Glutamatergic neuron (in vitro differentiated cells): ENCODE measurements around the gene POU2F1. TPM values are rescaled to one million over a fixed set of nuclear protein-coding genes. Genes with fewer than 3 reads are reported as not detected.
A peak's percentile ranks its signal among the peaks of the same experiment; 100 is the strongest.
"Not testable (repeated sequence)": the region's sequence is repeated elsewhere in the genome, so short reads cannot be mapped to it uniquely, and the experiment has no call there.

Experiments
- DNase-seq: peaks from one replicate; pipeline ENCODE4 v3.0.0; 2022
- H3K27ac Mint-ChIP-seq: one replicate; pipeline ENCODE4 v1.8.0; 2020; ENCODE audit warnings: mild to moderate bottlenecking, mixed read lengths, inconsistent platforms; ENCODE audit not compliant: unreplicated experiment
- H3K27me3 Mint-ChIP-seq: one replicate; pipeline ENCODE4 v1.8.0; 2020; ENCODE audit warnings: mild to moderate bottlenecking, moderate library complexity, mixed read lengths, inconsistent platforms; ENCODE audit not compliant: unreplicated experiment
- H3K36me3 Mint-ChIP-seq: one replicate; pipeline ENCODE4 v1.8.0; 2020; ENCODE audit warnings: mild to moderate bottlenecking, mixed read lengths, inconsistent platforms; ENCODE audit not compliant: unreplicated experiment
- H3K4me1 Mint-ChIP-seq: one replicate; pipeline ENCODE4 v1.8.0; 2020; ENCODE audit warnings: mild to moderate bottlenecking, low read depth, mixed read lengths, inconsistent platforms; ENCODE audit not compliant: unreplicated experiment
- H3K4me3 Mint-ChIP-seq: one replicate; pipeline ENCODE4 v1.8.0; 2020; ENCODE audit warnings: mild to moderate bottlenecking, mixed read lengths, inconsistent platforms; ENCODE audit not compliant: unreplicated experiment
- H3K9me3 Mint-ChIP-seq: one replicate; pipeline ENCODE4 v1.8.0; 2020; ENCODE audit warnings: mild to moderate bottlenecking, moderate library complexity, mixed read lengths, inconsistent platforms; ENCODE audit not compliant: unreplicated experiment
- CTCF ChIP-seq: fragments of 200-600 bp; sonication (generic); IDR thresholded peaks from one replicate; pipeline ENCODE4 v1.5.0; 2021; ENCODE audit not compliant: partially characterized antibody, unreplicated experiment
- total RNA-seq: library from RNA; stranded (reverse); fragmentation: NEBNext Ultra II Directional; extraction: Animal tissue kit (Norgen Biotek cat#: 25700); gene quantifications from one replicate; pipeline ENCODE4 v1.2.1, GENCODE V29; 2021; ENCODE audit not compliant: unreplicated experiment

POU2F1 gene
- total RNA-seq, 1 donor from 2014 or later, result 37.7 TPM

DNA sequence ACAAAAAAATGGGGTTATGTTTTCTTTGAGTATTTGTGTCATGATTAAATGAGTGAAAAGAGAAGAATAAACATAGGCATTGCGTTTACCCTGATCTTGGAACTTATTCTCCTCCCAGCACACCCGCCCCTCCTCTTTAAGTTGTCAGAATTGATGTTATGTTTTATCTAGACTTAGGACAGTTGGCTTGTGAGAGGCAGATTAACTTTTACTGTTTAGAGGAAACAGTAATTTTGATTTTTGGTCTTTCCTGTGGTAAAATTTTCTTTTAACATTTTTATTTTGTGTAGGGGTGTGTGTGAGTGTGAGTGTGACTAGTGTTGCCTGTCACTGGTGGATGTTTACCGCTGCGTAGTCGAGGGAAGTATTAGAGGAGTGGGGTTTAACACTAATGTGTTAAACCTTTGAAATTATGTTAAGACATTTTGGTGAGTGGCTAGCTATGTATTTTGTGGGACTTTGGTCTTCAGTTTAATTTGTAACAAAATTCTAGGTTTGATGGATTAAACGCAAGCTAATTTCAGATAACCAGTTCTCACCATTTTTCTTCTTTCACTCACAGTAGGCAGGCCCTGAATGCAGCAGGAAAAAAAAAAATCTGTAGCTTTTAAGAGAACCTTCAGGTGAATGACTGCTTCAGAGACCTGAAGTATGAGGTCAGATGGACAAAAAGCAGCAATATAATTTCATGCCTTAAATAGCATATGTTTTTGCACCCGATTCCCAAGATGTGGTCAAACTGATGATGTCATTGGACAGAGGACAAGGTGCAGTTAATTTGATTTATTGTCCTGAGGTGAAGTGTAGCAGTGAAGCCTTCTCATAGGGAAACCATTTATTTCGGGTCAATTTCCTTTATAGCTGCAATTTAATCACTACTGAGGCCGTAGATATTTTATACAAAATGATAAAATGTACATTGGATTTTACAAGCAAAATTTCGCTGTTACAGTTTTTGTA, 2.7 kb downstream of the POU2F1 start:
- Mint-ChIP-seq H3K27me3 (peaks cover 15% of the 10 kb centered on the region), H3K27ac (peak overlapping the region; percentile 96), H3K4me3 (peak overlapping the region; percentile 91), H3K36me3 (no peaks in the 10 kb centered on the region), H3K4me1 (peaks cover 21% of the 10 kb centered on the region), H3K9me3 (peaks cover 12% of the 10 kb centered on the region)
- no peak for TF ChIP-seq CTCF
- DNase-seq, result no peak

DNA sequence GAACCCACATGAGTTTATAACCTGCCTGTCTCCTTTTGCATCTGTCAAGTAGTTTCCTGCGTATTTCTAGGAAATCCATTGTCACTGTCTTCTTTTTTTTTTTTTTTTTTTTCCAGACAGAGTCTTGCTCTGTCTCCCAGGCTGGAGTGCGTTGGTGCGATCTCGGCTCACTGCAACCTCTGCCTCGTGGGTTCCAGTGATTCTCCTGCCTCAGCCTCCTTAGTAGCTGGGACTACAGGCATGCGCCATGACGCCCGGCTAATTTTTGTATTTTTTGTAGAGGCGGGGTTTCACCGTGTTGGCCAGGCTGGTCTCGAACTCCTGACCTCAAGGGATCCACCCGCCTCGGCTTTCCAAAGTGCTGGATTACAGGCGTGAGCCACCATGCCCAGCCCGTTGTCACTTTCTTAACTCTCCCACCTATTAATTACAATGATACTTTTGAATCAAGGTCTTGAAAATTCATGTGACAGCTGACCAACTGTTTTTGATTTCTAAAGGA, 4.1 kb downstream of the POU2F1 start:
- Mint-ChIP-seq H3K27me3 (peaks cover 12% of the 10 kb centered on the region), H3K4me1 (peaks cover 16% of the 10 kb centered on the region)
- not testable (repeated sequence) for H3K9me3 Mint-ChIP-seq, H3K27ac Mint-ChIP-seq, DNase-seq, H3K4me3 Mint-ChIP-seq, H3K36me3 Mint-ChIP-seq

GRCh38 chr1:167225920-167226319, 5.2 kb downstream of the POU2F1 start:
- no peaks in the 10 kb centered on the region for H3K36me3 Mint-ChIP-seq
- peaks cover 16% of the 10 kb centered on the region for H3K4me1 Mint-ChIP-seq
- no peak for DNase-seq
- H3K27ac Mint-ChIP-seq, result no peak overlapping the region
- H3K27me3 Mint-ChIP-seq, result peaks cover 8% of the 10 kb centered on the region
- peaks cover 5% of the 10 kb centered on the region for H3K9me3 Mint-ChIP-seq
- no peak for TF ChIP-seq CTCF
- no peak overlapping the region for H3K4me3 Mint-ChIP-seq

- no peaks in the 10 kb centered on the region for H3K27me3 Mint-ChIP-seq
- H3K4me1 Mint-ChIP-seq, result peaks cover 22% of the 10 kb centered on the region
- H3K9me3 Mint-ChIP-seq, result peaks cover 2% of the 10 kb centered on the region
- no peak for DNase-seq
- H3K36me3 Mint-ChIP-seq, result no peaks in the 10 kb centered on the region
- H3K4me3 Mint-ChIP-seq, result no peak overlapping the region
- TF ChIP-seq CTCF, result no peak
- no peak overlapping the region for H3K27ac Mint-ChIP-seq
These were observed 7.3 kb downstream of the POU2F1 start for GRCh38 chr1:167227934-167228378.

DNA sequence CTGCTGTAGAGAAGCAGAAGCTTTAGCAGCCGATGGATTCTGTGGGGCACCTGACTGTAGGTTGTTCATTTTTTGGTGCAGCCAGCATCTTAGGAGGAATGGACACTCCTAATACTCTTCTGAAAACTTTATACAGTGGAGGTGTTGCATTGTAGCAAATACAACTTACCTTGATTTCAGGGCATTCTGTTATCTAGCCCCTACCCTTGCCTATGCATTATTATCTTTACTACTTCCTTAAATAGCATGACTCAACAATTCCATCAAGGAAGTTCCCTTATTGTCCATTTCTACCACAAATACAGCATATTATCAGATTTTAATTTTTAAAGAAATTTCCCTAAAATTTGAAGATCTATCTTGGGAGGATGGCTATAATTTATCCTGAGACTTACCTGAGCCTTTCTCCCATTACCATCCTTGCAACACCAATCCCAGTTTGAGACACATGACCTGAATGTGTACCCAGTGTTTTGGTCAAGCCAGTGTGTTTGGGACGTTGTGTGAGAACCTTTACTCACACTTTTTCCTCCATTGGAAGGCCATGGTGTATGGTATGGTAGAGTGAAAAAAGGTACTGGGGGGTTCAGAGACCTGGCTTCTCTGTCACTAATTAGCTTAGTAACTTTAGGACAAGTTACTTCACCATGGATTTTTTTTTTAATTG, 9.2 kb downstream of the POU2F1 start:
- TF ChIP-seq CTCF, result no peak
- no peak for DNase-seq
- no peak overlapping the region for H3K4me3 Mint-ChIP-seq
- H3K9me3 Mint-ChIP-seq, result no peaks in the 10 kb centered on the region
- peaks cover 11% of the 10 kb centered on the region for H3K4me1 Mint-ChIP-seq
- no peak overlapping the region for H3K27ac Mint-ChIP-seq
- H3K36me3 Mint-ChIP-seq, result no peaks in the 10 kb centered on the region
- H3K27me3 Mint-ChIP-seq, result no peaks in the 10 kb centered on the region
